ENCODE measurements around the gene MAPKBP1.

GRCh38 chr15:41782371-41783282, 8.3 kb downstream of the MAPKBP1 start:
- TF ChIP-seq MYC (IDR thresholded peaks at IDR 0.05; ENCODE audit: low read depth, low read length) (no peak), MYC (CRISPR knock-in tag; IDR thresholded peaks at IDR 0.05; ENCODE audit: borderline replicate concordance, low read depth) (no peak), MAX (CRISPR knock-in tag; IDR thresholded peaks at IDR 0.05) (no peak), EZH2 (IDR thresholded peaks at IDR 0.05; ENCODE audit: borderline replicate concordance, low read depth, low read length) (no peak), TEAD4 (IDR thresholded peaks at IDR 0.05; ENCODE audit: low read length) (no peak), TEAD4 (CRISPR knock-in tag; IDR thresholded peaks at IDR 0.05; ENCODE audit: borderline replicate concordance) (no peak), ZBTB40 (IDR thresholded peaks at IDR 0.05) (no peak), ZBTB40 (CRISPR knock-in tag; IDR thresholded peaks at IDR 0.05) (no peak), ELF4 (CRISPR knock-in tag; IDR thresholded peaks at IDR 0.05) (no peak), CAMTA2 (CRISPR knock-in tag; conservative IDR thresholded peaks at IDR 0.05) (no peak), CTCF (IDR thresholded peaks at IDR 0.05 in 2 of 3, conservative IDR thresholded peaks at IDR 0.05 in 1 of 3; ENCODE audit: insufficient read depth in 2 of 3, low read depth in 1 of 3, low read length in 3 of 3) (no peak), MEIS2 (IDR thresholded peaks at IDR 0.05; ENCODE audit: partially characterized antibody) (no peak), ZNF224 (CRISPR knock-in tag; IDR thresholded peaks at IDR 0.05) (no peak)

Data from K562 (cell line).